Measurements from ENCODE around the gene FOXN3.
A peak's percentile ranks its signal among the peaks of the same experiment; 100 is the strongest.

Gene FOXN3

GRCh38 chr14:89277203-89277602 lies 139.8 kb downstream of the FOXN3 start:
- no peak for DNase-seq (ENCODE audit: low read depth)

- DNase-seq (ENCODE audit: low read depth), result peak; percentile 53
Observed at GRCh38 chr14:89276424-89276975, 140.5 kb downstream of the FOXN3 start.

GRCh38 chr14:89270439-89271227 lies 146.4 kb downstream of the FOXN3 start:
- no peak for DNase-seq (ENCODE audit: low read depth)

- no peak for DNase-seq (ENCODE audit: low read depth)
Observed at GRCh38 chr14:89269404-89269803, 147.6 kb downstream of the FOXN3 start.

GRCh38 chr14:89268514-89268913 lies 148.5 kb downstream of the FOXN3 start:
- no peak for DNase-seq (ENCODE audit: low read depth)

GRCh38 chr14:89267656-89268055 lies 149.4 kb downstream of the FOXN3 start:
- no peak for DNase-seq (ENCODE audit: low read depth)

GRCh38 chr14:89267163-89267562 lies 149.9 kb downstream of the FOXN3 start:
- DNase-seq (ENCODE audit: low read depth), result no peak

- DNase-seq (ENCODE audit: low read depth), result peak; percentile 68
Observed at GRCh38 chr14:89266754-89267153, 150.3 kb downstream of the FOXN3 start.

GRCh38 chr14:89265234-89265633 lies 151.8 kb downstream of the FOXN3 start:
- DNase-seq (ENCODE audit: low read depth), result no peak

GRCh38 chr14:89264196-89264800 lies 152.7 kb downstream of the FOXN3 start:
- no peak for DNase-seq (ENCODE audit: low read depth)

GRCh38 chr14:89262041-89262440 lies 155.0 kb downstream of the FOXN3 start:
- DNase-seq (ENCODE audit: low read depth), result no peak

GRCh38 chr14:89260898-89261297 lies 156.1 kb downstream of the FOXN3 start:
- no peak for DNase-seq (ENCODE audit: low read depth)

- DNase-seq (ENCODE audit: low read depth), result no peak
Observed at GRCh38 chr14:89259951-89260609, 157.0 kb downstream of the FOXN3 start.

- no peak for DNase-seq (ENCODE audit: low read depth)
Observed at GRCh38 chr14:89258728-89259273, 158.2 kb downstream of the FOXN3 start.

- no peak for DNase-seq (ENCODE audit: low read depth)
Observed at GRCh38 chr14:89256951-89257350, 160.1 kb downstream of the FOXN3 start.

GRCh38 chr14:89256283-89256682 lies 160.8 kb downstream of the FOXN3 start:
- DNase-seq (ENCODE audit: low read depth), result no peak

- no peak for DNase-seq (ENCODE audit: low read depth)
Observed at GRCh38 chr14:89255852-89256251, 161.2 kb downstream of the FOXN3 start.

GRCh38 chr14:89255012-89255411 lies 162.0 kb downstream of the FOXN3 start:
- DNase-seq (ENCODE audit: low read depth), result no peak

GRCh38 chr14:89254166-89254909 lies 162.7 kb downstream of the FOXN3 start:
- DNase-seq (ENCODE audit: low read depth), result no peak

GRCh38 chr14:89252887-89253532 lies 164.0 kb downstream of the FOXN3 start:
- DNase-seq (ENCODE audit: low read depth), result no peak

- peak; percentile 78 for DNase-seq (ENCODE audit: low read depth)
Observed at GRCh38 chr14:89251061-89251460, 166.0 kb downstream of the FOXN3 start.

Measured in EH (cell line).